Mesenchymal stem cell (in vitro differentiated cells and primary cell): Measurements from ENCODE around the gene ZFAND2A.
"Not testable (repeated sequence)": the region's sequence is repeated elsewhere in the genome, so short reads cannot be mapped to it uniquely, and the experiment has no call there.

ENCODE experiments used
- DNase-seq: peaks from one replicate; pipeline ENCODE4 v3.0.0-alpha.2; 2013
- H2AFZ ChIP-seq: one replicate; pipeline ENCODE4 v1.6.1; 2013; ENCODE audit warnings: low read depth, mild to moderate bottlenecking, control low read depth, inconsistent platforms, low read length, moderate library complexity
- H2AK5ac ChIP-seq: 2 replicates; pipeline ENCODE4 v1.6.1; 2013; ENCODE audit warnings: low read length, moderate library complexity, mild to moderate bottlenecking, inconsistent platforms; ENCODE audit not compliant: severe bottlenecking
- H2BK120ac ChIP-seq: one replicate; pipeline ENCODE4 v1.6.1; 2013; ENCODE audit warnings: low read depth, mild to moderate bottlenecking, inconsistent platforms, low read length, moderate library complexity
- H2BK12ac ChIP-seq, 2 experiments: one replicate each; pipeline ENCODE4 v1.6.1; 2013; ENCODE audit warnings: inconsistent platforms in 2 of 2, low read length in 2 of 2, mild to moderate bottlenecking in 2 of 2, moderate library complexity in 2 of 2, control low read depth in 1 of 2
- H2BK15ac ChIP-seq: one replicate; pipeline ENCODE4 v1.6.1; 2013; ENCODE audit warnings: mild to moderate bottlenecking, low read depth, inconsistent platforms; ENCODE audit not compliant: poor library complexity, severe bottlenecking
- H2BK5ac ChIP-seq: 2 replicates; pipeline ENCODE4 v1.6.1; 2013; ENCODE audit warnings: low read depth, mild to moderate bottlenecking, low read length, control low read depth, inconsistent platforms; ENCODE audit not compliant: poor library complexity, severe bottlenecking
- H3K14ac ChIP-seq, 2 experiments: one replicate each; pipeline ENCODE4 v1.6.1; 2013; ENCODE audit warnings: inconsistent platforms in 2 of 2, low read length in 2 of 2, control low read depth in 1 of 2, mild to moderate bottlenecking in 1 of 2, moderate library complexity in 1 of 2
- H3K18ac ChIP-seq, 2 experiments: one replicate each; pipeline ENCODE4 v1.6.1; 2013; ENCODE audit warnings: inconsistent platforms in 2 of 2, low read length in 2 of 2, control low read depth in 1 of 2, low read depth in 1 of 2, mild to moderate bottlenecking in 1 of 2
- H3K23ac ChIP-seq, 2 experiments: one replicate each; pipeline ENCODE4 v1.6.1; 2013; ENCODE audit warnings: inconsistent platforms in 2 of 2, low read length in 2 of 2, mild to moderate bottlenecking in 2 of 2, moderate library complexity in 2 of 2, control low read depth in 1 of 2
- H3K27ac ChIP-seq: 2 replicates; pipeline ENCODE4 v1.5.1; 2013; ENCODE audit warnings: mild to moderate bottlenecking, moderate library complexity, low read length, control low read depth, inconsistent platforms; ENCODE audit not compliant: poor library complexity, severe bottlenecking
- H3K27me3 ChIP-seq, 2 experiments: 2 replicates each; pipeline versions ENCODE4 v1.6.1 to v1.7.0; 2013; ENCODE audit warnings: low read length in 2 of 2, mild to moderate bottlenecking in 2 of 2, moderate library complexity in 2 of 2, control low read depth in 1 of 2, inconsistent platforms in 1 of 2; ENCODE audit not compliant: control insufficient read depth in 1 of 2, insufficient read depth in 1 of 2
- H3K36me3 ChIP-seq, 2 experiments: 2 replicates each; pipeline versions ENCODE4 v1.6.1 to v1.7.0; 2013; ENCODE audit warnings: low read length in 2 of 2, control low read depth in 1 of 2, inconsistent platforms in 1 of 2, low read depth in 1 of 2, mild to moderate bottlenecking in 1 of 2; ENCODE audit not compliant: insufficient read depth in 2 of 2, control insufficient read depth in 1 of 2
- H3K4ac ChIP-seq, 2 experiments: one replicate each; pipeline ENCODE4 v1.6.1; 2013; ENCODE audit warnings: inconsistent platforms in 2 of 2, low read length in 2 of 2, mild to moderate bottlenecking in 2 of 2, moderate library complexity in 2 of 2, control low read depth in 1 of 2, low read depth in 1 of 2
- H3K4me1 ChIP-seq: 2 replicates; pipeline ENCODE4 v1.6.1; 2013; ENCODE audit warnings: low read depth, low read length, control low read depth; ENCODE audit not compliant: control insufficient read depth, insufficient read depth
- H3K4me2 ChIP-seq: 2 replicates; pipeline ENCODE4 v1.6.1; 2013; ENCODE audit warnings: low read length, mild to moderate bottlenecking, inconsistent platforms; ENCODE audit not compliant: poor library complexity, severe bottlenecking
- H3K4me3 ChIP-seq, 2 experiments: 2 replicates each; pipeline versions ENCODE4 v1.5.1 to v1.7.0; 2013; ENCODE audit warnings: low read length in 2 of 2, mild to moderate bottlenecking in 2 of 2, control low read depth in 1 of 2, low read depth in 1 of 2; ENCODE audit not compliant: insufficient read depth in 1 of 2
- H3K79me1 ChIP-seq: replicated peaks from 2 replicates; pipeline ENCODE4 v1.6.1; 2013; ENCODE audit warnings: mild to moderate bottlenecking, control low read depth, low read length, inconsistent platforms; ENCODE audit not compliant: poor library complexity, severe bottlenecking
- H3K9ac ChIP-seq: 2 replicates; pipeline ENCODE4 v1.7.0; 2013; ENCODE audit warnings: mild to moderate bottlenecking, low read length, moderate library complexity
- H3K9me3 ChIP-seq: 2 replicates; pipeline ENCODE4 v1.7.0; 2013; ENCODE audit warnings: mild to moderate bottlenecking, low read length; ENCODE audit not compliant: control insufficient read depth
- H4K8ac ChIP-seq: one replicate; pipeline ENCODE4 v1.6.1; 2013; ENCODE audit warnings: inconsistent platforms, mild to moderate bottlenecking, low read length, moderate library complexity
- H4K91ac ChIP-seq: one replicate; pipeline ENCODE4 v1.6.1; 2013; ENCODE audit warnings: mild to moderate bottlenecking, low read length, inconsistent platforms
- WGBS: methylation state at CpG from one replicate; pipeline ENCODE4 v1.1.7; 2013; ENCODE audit warnings: mixed read lengths; 5-methylcytosine and 5-hydroxymethylcytosine counted together

Gene ZFAND2A

GRCh38 chr7:1115171-1116045 lies 44.6 kb downstream of the ZFAND2A start:
- not testable (repeated sequence) for H3K27me3 ChIP-seq, H2BK12ac ChIP-seq, DNase-seq, H3K27ac ChIP-seq, H3K4ac ChIP-seq, H2AK5ac ChIP-seq, H4K8ac ChIP-seq, H3K4me1 ChIP-seq, H3K4me2 ChIP-seq, H3K18ac ChIP-seq, H3K14ac ChIP-seq, H4K91ac ChIP-seq, H3K23ac ChIP-seq, H3K9ac ChIP-seq, H3K9me3 ChIP-seq, H2AFZ ChIP-seq, H3K4me3 ChIP-seq, H2BK15ac ChIP-seq, H2BK5ac ChIP-seq, H2BK120ac ChIP-seq
- 95% methylated on average over 44 of the region's 44 CpGs for WGBS
- Histone ChIP-seq H3K36me3 (peaks cover 0 to 32% of the 10 kb centered on the region in 2 experiments), H3K79me1 (peaks cover 41% of the 10 kb centered on the region)

GRCh38 chr7:1114505-1114904 lies 45.5 kb downstream of the ZFAND2A start:
- peaks cover 0 to 41% of the 10 kb centered on the region in 2 experiments for H3K36me3 ChIP-seq
- no peak overlapping the region for H2BK5ac ChIP-seq
- H4K8ac ChIP-seq: peak overlapping the region; percentile 19
- no peak overlapping the region for H2AK5ac ChIP-seq
- no peak overlapping the region for H3K4me2 ChIP-seq
- no peak overlapping the region for H2AFZ ChIP-seq
- H3K27ac ChIP-seq: no peak overlapping the region
- no peak overlapping the region for H3K18ac ChIP-seq
- 96% methylated on average over 19 of the region's 19 CpGs for WGBS
- H4K91ac ChIP-seq: no peak overlapping the region
- no peak overlapping the region for H2BK15ac ChIP-seq
- H3K9ac ChIP-seq: no peak overlapping the region
- peak overlapping the region in 1 of 2 experiments; percentile 38 for H3K23ac ChIP-seq
- no peaks in the 10 kb centered on the region for H3K27me3 ChIP-seq
- H3K79me1 ChIP-seq: peaks cover 50% of the 10 kb centered on the region
- no peak overlapping the region for H3K4ac ChIP-seq
- H3K4me3 ChIP-seq: no peak overlapping the region
- no peak overlapping the region for H2BK12ac ChIP-seq
- H2BK120ac ChIP-seq: no peak overlapping the region
- H3K14ac ChIP-seq: no peak overlapping the region
- DNase-seq: no peak
- no peaks in the 10 kb centered on the region for H3K4me1 ChIP-seq
- H3K9me3 ChIP-seq: no peaks in the 10 kb centered on the region

- peak overlapping the region in 1 of 2 experiments; percentile 48 for H3K23ac ChIP-seq
- DNase-seq: no peak
- H3K36me3 ChIP-seq: peaks cover 0 to 44% of the 10 kb centered on the region in 2 experiments
- no peak overlapping the region for H2BK15ac ChIP-seq
- no peak overlapping the region for H2BK12ac ChIP-seq
- H3K79me1 ChIP-seq: peaks cover 53% of the 10 kb centered on the region
- H4K91ac ChIP-seq: no peak overlapping the region
- H2BK120ac ChIP-seq: no peak overlapping the region
- H2AFZ ChIP-seq: no peak overlapping the region
- H4K8ac ChIP-seq: peak overlapping the region; percentile 19
- no peak overlapping the region for H2AK5ac ChIP-seq
- no peak overlapping the region for H3K18ac ChIP-seq
- H3K4me1 ChIP-seq: no peaks in the 10 kb centered on the region
- no peaks in the 10 kb centered on the region for H3K9me3 ChIP-seq
- 94% methylated on average over 13 of the region's 13 CpGs for WGBS
- H3K27me3 ChIP-seq: no peaks in the 10 kb centered on the region
- H3K27ac ChIP-seq: no peak overlapping the region
- H3K4ac ChIP-seq: no peak overlapping the region
- H3K14ac ChIP-seq: no peak overlapping the region
- H3K4me2 ChIP-seq: no peak overlapping the region
- H3K9ac ChIP-seq: no peak overlapping the region
- H3K4me3 ChIP-seq: no peak overlapping the region
- no peak overlapping the region for H2BK5ac ChIP-seq
These were observed 45.9 kb downstream of the ZFAND2A start for GRCh38 chr7:1114088-1114487.

GRCh38 chr7:1113548-1113885 lies 46.5 kb downstream of the ZFAND2A start:
- Histone ChIP-seq H2BK15ac (no peak overlapping the region), H4K91ac (no peak overlapping the region), H2BK12ac (no peak overlapping the region), H4K8ac (no peak overlapping the region), H3K36me3 (peaks cover 0 to 44% of the 10 kb centered on the region in 2 experiments), H2AK5ac (no peak overlapping the region), H2BK5ac (no peak overlapping the region), H3K9me3 (no peaks in the 10 kb centered on the region), H3K4me3 (no peak overlapping the region), H2BK120ac (no peak overlapping the region), H3K4me2 (no peak overlapping the region), H2AFZ (no peak overlapping the region), H3K4me1 (peaks cover 1% of the 10 kb centered on the region), H3K79me1 (peaks cover 54% of the 10 kb centered on the region), H3K27me3 (no peaks in the 10 kb centered on the region), H3K4ac (no peak overlapping the region), H3K18ac (no peak overlapping the region), H3K23ac (no peak overlapping the region), H3K9ac (no peak overlapping the region), H3K27ac (no peak overlapping the region), H3K14ac (no peak overlapping the region)
- DNase-seq: no peak
- 94% methylated on average over 18 of the region's 18 CpGs for WGBS
